Astrocyte (in vitro differentiated cells and primary cell): ENCODE data around the gene LAMA5. TPM values are rescaled to one million over a fixed set of nuclear protein-coding genes. Genes with fewer than 3 reads are reported as not detected.

Experiments
- DNase-seq: peaks from one replicate; pipeline ENCODE4 v3.0.0-alpha.2; 2010; ENCODE audit warnings: low read depth
- FAIRE-seq: peaks from 2 replicates; lab custom pipeline; 2011; peaks lifted over from hg19 to GRCh38; lab: Jason Lieb, UNC
- H2AFZ ChIP-seq: 2 replicates; pipeline ENCODE4 v1.6.0; 2012; ENCODE audit warnings: low read depth, low read length, inconsistent platforms
- H3K27ac ChIP-seq: 2 replicates; pipeline ENCODE4 v1.5.1; 2011; ENCODE audit warnings: low read depth, low read length, inconsistent platforms
- H3K27me3 ChIP-seq: 2 replicates; pipeline ENCODE4 v1.6.0; 2011; ENCODE audit warnings: low read length, inconsistent platforms; ENCODE audit not compliant: insufficient read depth
- H3K36me3 ChIP-seq: 2 replicates; pipeline ENCODE4 v1.5.1; 2011; ENCODE audit warnings: low read length, inconsistent platforms; ENCODE audit not compliant: insufficient read depth
- H3K4me1 ChIP-seq: 2 replicates; pipeline ENCODE4 v1.5.1; 2011; ENCODE audit warnings: low read length, inconsistent platforms; ENCODE audit not compliant: insufficient read depth
- H3K4me2 ChIP-seq: 2 replicates; pipeline ENCODE4 v1.6.0; 2012; ENCODE audit warnings: low read length, inconsistent platforms
- H3K4me3 ChIP-seq: 2 replicates; pipeline ENCODE4 v1.5.1; 2011; ENCODE audit warnings: low read depth, mild to moderate bottlenecking, low read length, inconsistent platforms; ENCODE audit not compliant: insufficient read depth
- H3K79me2 ChIP-seq: 2 replicates; pipeline ENCODE4 v1.6.0; 2012; ENCODE audit warnings: mild to moderate bottlenecking, low read length, inconsistent platforms; ENCODE audit not compliant: insufficient read depth
- H3K9ac ChIP-seq: 2 replicates; pipeline ENCODE4 v1.6.0; 2012; ENCODE audit warnings: mild to moderate bottlenecking, low read length, inconsistent platforms
- H3K9me3 ChIP-seq: 2 replicates; pipeline ENCODE4 v1.5.1; 2012; ENCODE audit warnings: low read depth, mild to moderate bottlenecking, low read length, inconsistent platforms; ENCODE audit not compliant: insufficient read depth
- H4K20me1 ChIP-seq: 2 replicates; pipeline ENCODE4 v1.6.0; 2012; ENCODE audit warnings: low read length, inconsistent platforms; ENCODE audit not compliant: insufficient read depth
- H3K27ac Mint-ChIP-seq: one replicate; pipeline ENCODE4 v1.8.0; 2021; ENCODE audit warnings: mild to moderate bottlenecking, mixed read lengths; ENCODE audit not compliant: unreplicated experiment
- H3K27me3 Mint-ChIP-seq: one replicate; pipeline ENCODE4 v1.8.0; 2021; ENCODE audit warnings: low read depth, mixed read lengths; ENCODE audit not compliant: unreplicated experiment
- H3K36me3 Mint-ChIP-seq: one replicate; pipeline ENCODE4 v1.8.0; 2021; ENCODE audit warnings: low read depth, mixed read lengths; ENCODE audit not compliant: unreplicated experiment
- H3K4me1 Mint-ChIP-seq: one replicate; pipeline ENCODE4 v1.8.0; 2021; ENCODE audit warnings: low read depth, mixed read lengths; ENCODE audit not compliant: unreplicated experiment
- H3K4me3 Mint-ChIP-seq: one replicate; pipeline ENCODE4 v1.8.0; 2021; ENCODE audit warnings: mild to moderate bottlenecking, moderate library complexity, mixed read lengths; ENCODE audit not compliant: unreplicated experiment
- H3K9me3 Mint-ChIP-seq: one replicate; pipeline ENCODE4 v1.8.0; 2021; ENCODE audit warnings: mild to moderate bottlenecking, mixed read lengths; ENCODE audit not compliant: unreplicated experiment
- CTCF ChIP-seq: IDR thresholded peaks from 2 replicates; pipeline ENCODE4 v1.5.1; 2011; ENCODE audit warnings: low read depth, mild to moderate bottlenecking, inconsistent platforms, low read length, moderate library complexity; ENCODE audit not compliant: insufficient read depth
- EZH2 ChIP-seq: IDR thresholded peaks from 2 replicates; pipeline ENCODE4 v1.6.1; 2012; ENCODE audit warnings: mild to moderate bottlenecking, low read length, inconsistent platforms; ENCODE audit not compliant: insufficient read depth
- total RNA-seq: library from RNA; stranded (reverse); gene quantifications from 2 replicates; pipeline ENCODE4 v1.2.1, GENCODE V29; 2021

The LAMA5 gene
- total RNA-seq, 1 donor from 2014 or later, result 350 TPM

- DNase-seq, result no peak
- Mint-ChIP-seq H3K4me3 (no peak overlapping the region), H3K9me3 (no peaks in the 10 kb centered on the region), H3K36me3 (peaks cover 15% of the 10 kb centered on the region), H3K27me3 (no peaks in the 10 kb centered on the region), H3K4me1 (no peaks in the 10 kb centered on the region), H3K27ac (no peak overlapping the region)
- no peaks in the 10 kb centered on the region for H4K20me1 ChIP-seq
- no peak for TF ChIP-seq EZH2
- TF ChIP-seq CTCF, result no peak
- H2AFZ ChIP-seq, result no peak overlapping the region
- H3K4me2 ChIP-seq, result no peak overlapping the region
- H3K27me3 ChIP-seq, result no peaks in the 10 kb centered on the region
- no peaks in the 10 kb centered on the region for H3K36me3 ChIP-seq
- H3K79me2 ChIP-seq, result no peaks in the 10 kb centered on the region
- no peak overlapping the region for H3K4me3 ChIP-seq
- FAIRE-seq, result no peak
- no peaks in the 10 kb centered on the region for H3K4me1 ChIP-seq
- no peak overlapping the region for H3K27ac ChIP-seq
- no peak overlapping the region for H3K9ac ChIP-seq
- H3K9me3 ChIP-seq, result no peaks in the 10 kb centered on the region
Measured at GRCh38 chr20:62318400-62319345, 48.4 kb downstream of the LAMA5 start.

GRCh38 chr20:62317167-62317655 lies 49.9 kb downstream of the LAMA5 start:
- no peak overlapping the region for H3K4me3 Mint-ChIP-seq
- Histone ChIP-seq H3K79me2 (no peaks in the 10 kb centered on the region), H3K4me3 (no peak overlapping the region), H2AFZ (no peak overlapping the region), H4K20me1 (no peaks in the 10 kb centered on the region), H3K4me2 (no peak overlapping the region), H3K9ac (no peak overlapping the region), H3K36me3 (no peaks in the 10 kb centered on the region), H3K9me3 (no peaks in the 10 kb centered on the region), H3K27ac (no peak overlapping the region), H3K27me3 (no peaks in the 10 kb centered on the region), H3K4me1 (no peaks in the 10 kb centered on the region)
- H3K9me3 Mint-ChIP-seq, result no peaks in the 10 kb centered on the region
- FAIRE-seq (no peak), DNase-seq (no peak)
- H3K27me3 Mint-ChIP-seq, result no peaks in the 10 kb centered on the region
- H3K4me1 Mint-ChIP-seq, result no peaks in the 10 kb centered on the region
- H3K27ac Mint-ChIP-seq, result no peak overlapping the region
- H3K36me3 Mint-ChIP-seq, result peaks cover 15% of the 10 kb centered on the region
- TF ChIP-seq CTCF (no peak), EZH2 (no peak)
